K562 treated with DMSO at 1 percent for 4 hours (cell line): ENCODE data around the gene TAB3. TPM values are rescaled to one million over a fixed set of nuclear protein-coding genes. Genes with fewer than 3 reads are reported as not detected.

Source experiments
- total RNA-seq: library from RNA; unstranded; fragments of 300-600 nt; gene quantifications from 2 replicates; pipeline ENCODE4 v1.2.3, GENCODE V29; 2022; ENCODE audit not compliant: insufficient read depth

The TAB3 gene, protein sequence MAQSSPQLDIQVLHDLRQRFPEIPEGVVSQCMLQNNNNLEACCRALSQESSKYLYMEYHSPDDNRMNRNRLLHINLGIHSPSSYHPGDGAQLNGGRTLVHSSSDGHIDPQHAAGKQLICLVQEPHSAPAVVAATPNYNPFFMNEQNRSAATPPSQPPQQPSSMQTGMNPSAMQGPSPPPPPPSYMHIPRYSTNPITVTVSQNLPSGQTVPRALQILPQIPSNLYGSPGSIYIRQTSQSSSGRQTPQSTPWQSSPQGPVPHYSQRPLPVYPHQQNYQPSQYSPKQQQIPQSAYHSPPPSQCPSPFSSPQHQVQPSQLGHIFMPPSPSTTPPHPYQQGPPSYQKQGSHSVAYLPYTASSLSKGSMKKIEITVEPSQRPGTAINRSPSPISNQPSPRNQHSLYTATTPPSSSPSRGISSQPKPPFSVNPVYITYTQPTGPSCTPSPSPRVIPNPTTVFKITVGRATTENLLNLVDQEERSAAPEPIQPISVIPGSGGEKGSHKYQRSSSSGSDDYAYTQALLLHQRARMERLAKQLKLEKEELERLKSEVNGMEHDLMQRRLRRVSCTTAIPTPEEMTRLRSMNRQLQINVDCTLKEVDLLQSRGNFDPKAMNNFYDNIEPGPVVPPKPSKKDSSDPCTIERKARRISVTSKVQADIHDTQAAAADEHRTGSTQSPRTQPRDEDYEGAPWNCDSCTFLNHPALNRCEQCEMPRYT
- total RNA-seq, result 13.6 and 17.0 TPM in 2 replicates

DNA sequence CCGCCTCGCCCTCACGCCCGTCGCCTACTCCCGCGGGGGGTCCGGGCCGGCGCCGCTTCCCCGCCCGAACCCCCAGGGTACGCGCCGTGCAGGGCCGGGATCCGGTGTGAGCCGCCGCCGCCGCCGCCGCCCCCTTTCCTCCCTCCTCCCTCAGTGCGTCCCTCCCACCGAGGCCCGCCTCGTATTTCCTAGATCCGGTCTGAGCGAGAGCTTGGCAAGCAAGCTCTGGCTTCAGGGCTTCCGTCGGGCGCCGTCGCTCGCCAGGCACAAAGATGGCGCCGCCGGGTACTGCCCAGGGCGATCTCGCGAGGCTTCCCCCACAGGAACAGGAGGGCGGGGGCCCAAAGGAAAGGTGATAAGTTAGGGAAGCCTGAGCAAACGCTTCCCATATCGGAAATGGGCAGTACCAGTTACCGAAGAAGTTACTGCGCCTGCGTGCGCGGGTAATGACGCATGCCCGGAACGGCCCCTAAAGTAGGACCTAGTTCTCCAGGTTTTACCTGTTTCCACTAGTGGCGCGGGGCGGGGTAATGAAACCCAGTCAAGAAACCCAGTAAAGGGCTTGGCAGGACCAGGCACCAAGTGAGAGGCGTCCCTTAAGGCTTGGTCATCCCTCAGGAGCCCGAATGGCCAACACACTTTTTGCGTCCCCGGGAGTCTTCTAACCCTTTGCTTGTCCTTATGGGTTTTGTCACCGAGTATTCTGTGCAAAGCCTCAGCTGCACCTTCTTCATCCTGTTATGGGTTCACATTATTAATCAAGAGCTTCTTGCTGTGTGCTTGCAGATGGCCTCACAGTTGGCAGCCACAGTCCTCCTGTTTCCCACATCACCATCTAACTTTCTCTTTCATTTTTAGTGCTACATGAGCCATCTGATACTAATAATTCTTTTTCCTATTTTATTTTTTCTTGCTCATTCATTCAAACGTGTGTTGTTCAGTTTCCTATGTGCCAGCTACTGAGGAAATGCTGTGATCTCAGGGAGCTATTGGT lies at the start of gene TAB3:
Gene TAB3, minus strand, starts transcription at position 108 of the 994 bp plus-strand sequence. CDS start 29,666 bp downstream, outside the sequence.

Other genes starting within 250 kb of the TAB3 start
- gene GK, start 235.8 kb downstream of the TAB3 start, total RNA-seq, result 7.6 and 8.3 TPM in 2 replicates
- gene FTHL17, start 182.8 kb upstream of the TAB3 start, total RNA-seq, result not detected in 2 replicates